ENCODE measurements around the gene PDE8A. TPM values are rescaled to one million over a fixed set of nuclear protein-coding genes. Genes with fewer than 3 reads are reported as not detected.

The PDE8A gene
- polyA plus RNA-seq, 1 experiment, result 22.5 TPM

DNA sequence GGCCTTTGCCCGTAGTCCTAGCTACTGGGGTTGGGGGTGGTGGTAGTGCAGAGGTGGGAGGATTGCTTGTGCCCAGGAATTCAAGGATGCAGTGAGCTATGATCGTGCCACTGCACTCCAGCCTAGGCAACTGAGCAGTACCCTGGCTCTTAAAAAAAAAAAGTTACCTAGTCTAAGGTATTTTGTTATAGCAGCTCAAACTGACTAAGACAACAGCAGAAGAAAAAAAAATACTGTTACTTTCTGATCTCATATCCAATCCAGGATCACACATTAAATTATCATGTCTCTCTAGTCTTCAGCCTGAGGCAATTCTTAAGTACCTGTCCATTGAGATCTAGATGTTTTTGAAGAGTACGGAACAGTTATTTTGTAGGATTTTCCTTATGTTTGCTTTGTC is 39.8 kb downstream of the PDE8A start:
- Histone ChIP-seq H3K4me3 (ENCODE audit: low read depth, low read length) (no peak overlapping the region), H3K27me3 (ENCODE audit: control insufficient read depth, insufficient read depth, low read length) (no peaks in the 10 kb centered on the region), H3K36me3 (ENCODE audit: control insufficient read depth, insufficient read depth, low read length) (no peaks in the 10 kb centered on the region)
- CTCF ChIA-PET, result interaction anchor here (0.6 to 1.3 kb wide), 4 partner anchors 11 to 464 kb away, joined by 3 to 4 read pairs (median 4); no protein-coding TSS in a partner anchor
- POLR2A ChIA-PET, result no interaction called here
- TF ChIP-seq, protein P1, sequence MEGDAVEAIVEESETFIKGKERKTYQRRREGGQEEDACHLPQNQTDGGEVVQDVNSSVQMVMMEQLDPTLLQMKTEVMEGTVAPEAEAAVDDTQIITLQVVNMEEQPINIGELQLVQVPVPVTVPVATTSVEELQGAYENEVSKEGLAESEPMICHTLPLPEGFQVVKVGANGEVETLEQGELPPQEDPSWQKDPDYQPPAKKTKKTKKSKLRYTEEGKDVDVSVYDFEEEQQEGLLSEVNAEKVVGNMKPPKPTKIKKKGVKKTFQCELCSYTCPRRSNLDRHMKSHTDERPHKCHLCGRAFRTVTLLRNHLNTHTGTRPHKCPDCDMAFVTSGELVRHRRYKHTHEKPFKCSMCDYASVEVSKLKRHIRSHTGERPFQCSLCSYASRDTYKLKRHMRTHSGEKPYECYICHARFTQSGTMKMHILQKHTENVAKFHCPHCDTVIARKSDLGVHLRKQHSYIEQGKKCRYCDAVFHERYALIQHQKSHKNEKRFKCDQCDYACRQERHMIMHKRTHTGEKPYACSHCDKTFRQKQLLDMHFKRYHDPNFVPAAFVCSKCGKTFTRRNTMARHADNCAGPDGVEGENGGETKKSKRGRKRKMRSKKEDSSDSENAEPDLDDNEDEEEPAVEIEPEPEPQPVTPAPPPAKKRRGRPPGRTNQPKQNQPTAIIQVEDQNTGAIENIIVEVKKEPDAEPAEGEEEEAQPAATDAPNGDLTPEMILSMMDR (IDR thresholded peaks at IDR 0.05; ENCODE audit: insufficient read depth, low read depth, low read length), result no peak
- no peak for DNase-seq (ENCODE audit: low read depth)

DNA sequence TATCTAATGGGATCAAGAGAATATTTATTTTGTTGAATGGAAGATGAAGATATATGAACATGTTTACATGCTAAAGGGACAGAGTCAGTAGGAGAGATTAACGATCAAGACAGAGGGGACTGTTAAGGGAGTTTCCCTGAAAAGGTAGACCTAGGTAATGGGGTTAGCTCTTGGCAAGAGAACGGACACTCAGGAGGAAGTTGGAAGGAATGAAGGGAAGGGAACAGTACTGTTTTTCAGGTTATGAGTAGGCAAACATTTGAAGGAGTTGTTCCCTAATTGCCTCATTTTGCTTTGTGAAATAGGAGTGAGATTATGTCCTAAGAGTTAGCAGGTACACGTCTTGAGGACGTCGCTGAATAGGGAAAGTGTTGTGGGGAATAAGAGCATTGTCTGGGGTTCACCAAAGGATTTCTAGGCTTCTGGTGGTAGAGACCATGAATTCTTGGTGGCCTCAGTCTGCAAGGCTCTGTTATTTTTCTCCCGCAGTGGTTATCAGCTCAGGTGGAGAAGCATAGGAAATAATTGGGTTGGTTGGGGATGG is 41.3 kb downstream of the PDE8A start:
- ChIA-PET POLR2A (no interaction called here), CTCF (interaction anchor here (1.3 kb wide), 1 partner anchor 21 kb away, joined by 3 read pairs; no protein-coding TSS in a partner anchor)
- Histone ChIP-seq H3K36me3 (ENCODE audit: control insufficient read depth, insufficient read depth, low read length) (no peaks in the 10 kb centered on the region), H3K27me3 (ENCODE audit: control insufficient read depth, insufficient read depth, low read length) (no peaks in the 10 kb centered on the region), H3K4me3 (ENCODE audit: low read depth, low read length) (no peak overlapping the region)
- TF ChIP-seq, protein P1 (IDR thresholded peaks at IDR 0.05; ENCODE audit: insufficient read depth, low read depth, low read length), result no peak
- no peak for DNase-seq (ENCODE audit: low read depth)

DNA sequence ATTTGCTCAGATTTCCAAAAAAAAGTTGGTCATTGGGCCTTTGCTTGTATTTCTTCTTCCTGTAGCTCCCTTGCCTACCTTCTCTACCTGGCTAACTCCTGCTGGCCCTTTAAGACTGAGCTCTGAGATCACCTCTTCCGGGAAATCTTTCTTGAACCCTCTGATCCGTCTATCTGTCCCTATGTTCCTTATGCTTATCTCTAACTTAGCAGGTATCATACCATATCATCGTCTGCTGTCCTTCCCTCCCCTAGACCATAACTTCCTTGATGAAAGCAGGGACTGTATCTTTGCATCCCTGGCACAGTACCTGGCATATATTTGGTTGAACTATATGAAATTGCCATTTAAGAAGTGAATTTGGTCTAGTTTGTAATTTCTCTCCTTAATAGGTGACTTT is 42.3 kb downstream of the PDE8A start:
- Histone ChIP-seq H3K4me3 (ENCODE audit: low read depth, low read length) (no peak overlapping the region), H3K27me3 (ENCODE audit: control insufficient read depth, insufficient read depth, low read length) (no peaks in the 10 kb centered on the region), H3K36me3 (ENCODE audit: control insufficient read depth, insufficient read depth, low read length) (no peaks in the 10 kb centered on the region)
- ChIA-PET CTCF (interaction anchor here (0.6 to 1.8 kb wide), 2 partner anchors 15 to 70 kb away, joined by 3 to 4 read pairs; no protein-coding TSS in a partner anchor), POLR2A (interaction anchor here (0.7 kb wide), 1 partner anchor 115 kb away, joined by 6 read pairs; no protein-coding TSS in a partner anchor)
- TF ChIP-seq, protein P1 (IDR thresholded peaks at IDR 0.05; ENCODE audit: insufficient read depth, low read depth, low read length), result no peak
- no peak for DNase-seq (ENCODE audit: low read depth)

DNA sequence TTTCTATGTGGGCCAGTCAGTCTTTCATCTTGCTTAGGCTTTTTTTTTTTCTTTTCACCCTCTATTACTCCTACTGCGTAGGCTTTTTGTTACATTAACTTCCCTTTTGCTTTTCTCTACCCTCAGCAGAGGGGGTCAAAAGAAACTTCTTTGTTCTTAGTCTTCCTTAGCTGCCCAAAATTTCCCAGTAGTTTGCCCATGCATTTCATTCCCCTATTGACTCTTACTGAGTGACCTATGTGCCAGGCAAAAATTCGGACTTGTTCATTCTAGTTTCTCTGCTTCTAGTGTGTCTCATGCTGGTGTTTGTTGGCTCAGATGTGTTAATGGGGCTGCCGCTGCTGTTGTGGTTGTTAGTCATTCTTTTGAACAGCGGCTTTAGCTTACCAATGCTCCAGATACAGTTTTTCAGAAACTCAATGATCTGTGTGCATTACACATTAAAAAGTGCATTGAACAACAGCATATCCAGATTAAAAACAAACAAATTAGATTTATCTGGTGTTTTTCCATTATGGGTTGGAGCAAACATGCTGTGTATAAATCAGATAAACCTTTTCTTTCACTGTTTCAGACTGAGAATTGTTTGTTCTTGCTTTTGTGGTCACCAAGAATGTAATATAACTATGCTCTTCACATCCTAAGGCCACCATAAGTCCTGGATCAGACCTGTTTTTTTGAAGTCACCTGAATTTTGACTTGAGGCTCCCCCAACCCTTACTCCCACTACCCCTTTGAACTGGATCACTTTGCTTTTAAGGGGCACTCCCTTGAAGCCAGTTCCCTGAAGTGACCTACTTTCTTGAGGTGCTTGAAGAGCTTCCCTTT is 43.1 kb downstream of the PDE8A start:
- CTCF ChIA-PET, result interaction anchor here (0.6 to 1.8 kb wide), 2 partner anchors 16 to 70 kb away, joined by 3 to 4 read pairs; no protein-coding TSS in a partner anchor
- DNase-seq (ENCODE audit: low read depth), result no peak
- H3K4me3 ChIP-seq (ENCODE audit: low read depth, low read length), result no peak overlapping the region
- H3K36me3 ChIP-seq (ENCODE audit: control insufficient read depth, insufficient read depth, low read length), result no peaks in the 10 kb centered on the region
- POLR2A ChIA-PET, result interaction anchor here (0.7 kb wide), 1 partner anchor 115 kb away, joined by 6 read pairs; no protein-coding TSS in a partner anchor
- H3K27me3 ChIP-seq (ENCODE audit: control insufficient read depth, insufficient read depth, low read length), result no peaks in the 10 kb centered on the region
- TF ChIP-seq, protein P1 (IDR thresholded peaks at IDR 0.05; ENCODE audit: insufficient read depth, low read depth, low read length), result no peak
